Esophagus muscularis mucosa (tissue), 4 donors: ENCODE data around the gene HLA-F. TPM values are rescaled to one million over a fixed set of nuclear protein-coding genes. Genes with fewer than 3 reads are reported as not detected.

Experiments
- DNase-seq: peaks from one replicate; pipeline ENCODE4 v3.0.0-alpha.2; 2017; ENCODE audit errors: extremely low spot score
- H3K27ac ChIP-seq, 4 donors: fragments of 200-600 bp; sonication (generic); replicated peaks in 1 of 4; 1 replicate in 3 of 4; 2 replicates in 1 of 4; pipeline ENCODE4 v1.5.1; 2016 to 2019; ENCODE audit warnings: mild to moderate bottlenecking in 1 of 4
- H3K27me3 ChIP-seq, 4 donors: fragments of 200-600 bp; sonication (generic); one replicate each; pipeline versions ENCODE4 v1.5.1 to v1.6.0; 2016 to 2019
- H3K36me3 ChIP-seq, 4 donors: fragments of 200-600 bp; sonication (generic); one replicate each; pipeline ENCODE4 v1.5.1; 2016 to 2019
- H3K4me1 ChIP-seq, 4 donors: fragments of 200-600 bp; sonication (generic); one replicate each; pipeline ENCODE4 v1.5.1; 2016 to 2019
- H3K4me3 ChIP-seq, 4 donors: fragments of 200-600 bp; sonication (generic); 1 replicate in 2 of 4; 2 replicates in 2 of 4; pipeline ENCODE4 v1.5.1; 2016 to 2019; ENCODE audit warnings: mild to moderate bottlenecking in 4 of 4, moderate library complexity in 1 of 4
- H3K9me3 ChIP-seq, 4 donors: fragments of 200-600 bp; sonication (generic); 1 replicate in 3 of 4; 2 replicates in 1 of 4; pipeline ENCODE4 v1.5.1; 2016 to 2019
- EP300 ChIP-seq: sonication (generic); formaldehyde crosslinking; IDR thresholded peaks from one replicate; pipeline ENCODE4 v1.6.1; 2017; ENCODE audit warnings: antibody characterized with exemption
- POLR2A ChIP-seq: fragments of 450-650 bp; IDR thresholded peaks from one replicate; pipeline ENCODE4 v1.6.1; 2017; ENCODE audit warnings: antibody characterized with exemption, moderate library complexity, mild to moderate bottlenecking, low read depth
- POLR2AphosphoS5 ChIP-seq, 2 donors: sonication (generic); formaldehyde crosslinking; IDR thresholded peaks; one replicate each; pipeline ENCODE4 v1.6.1; 2017; ENCODE audit warnings: antibody characterized with exemption in 2 of 2
- WGBS: methylation state at CpG from one replicate; pipeline ENCODE4 v1.1.5; 2018; 5-methylcytosine and 5-hydroxymethylcytosine counted together
- intact Hi-C: fragments of 100-400 bp; cut with DNase I; formaldehyde crosslinking; loops from one replicate; pipeline ENCODE4 v1.15.1; 2023
- total RNA-seq, 4 donors: library from RNA; depleted of rRNA; stranded (reverse); fragments of >200 nt; gene quantifications; one replicate each; pipeline versions ENCODE4 v1.1.0 to v1.2.1, GENCODE V29; 2016
- TF ChIP-seq, protein P1 (sequence below), 3 experiments: fragments of 200-600 bp in 2 of 3; fragments of 450-650 bp in 1 of 3; sonication (generic) in 2 of 3; IDR thresholded peaks; one replicate each; pipeline ENCODE4 v1.5.1; 2017 to 2019; ENCODE audit warnings: antibody characterized with exemption in 3 of 3, mild to moderate bottlenecking in 2 of 3, moderate library complexity in 1 of 3

The HLA-F gene
- total RNA-seq, 4 donors from 2014 or later, result 36.1 to 69.6 (median 52.8) TPM

DNA sequence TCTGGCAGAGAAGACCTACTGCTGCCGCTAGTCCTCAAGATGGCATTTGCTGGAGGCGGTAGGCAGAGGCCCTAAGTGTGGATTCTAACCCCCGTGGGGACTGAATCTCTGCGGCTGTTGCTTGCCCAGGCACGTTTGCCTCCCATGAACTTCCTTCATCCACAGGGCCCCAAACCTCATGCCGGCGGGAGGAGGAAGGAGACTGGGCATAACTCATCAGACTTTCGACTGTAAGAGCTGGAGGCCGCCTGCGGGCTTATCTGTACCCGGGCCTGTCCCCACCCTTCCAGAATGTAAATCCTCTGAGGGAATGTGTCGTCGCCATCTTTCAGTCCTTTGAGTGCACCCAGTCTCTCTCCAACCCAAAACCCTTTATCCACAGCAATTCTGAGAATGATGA is 43.3 kb upstream of the HLA-F start:
- Histone ChIP-seq H3K27me3 (peaks cover 0 to 11% (median 0%) of the 10 kb centered on the region in 4 donors), H3K9me3 (no peaks in the 10 kb centered on the region), H3K4me1 (peaks cover 0 to 11% (median 0%) of the 10 kb centered on the region in 4 donors), H3K36me3 (no peaks in the 10 kb centered on the region), H3K27ac (no peak overlapping the region), H3K4me3 (peak overlapping the region in 1 of 4 donors; percentile 33)
- intact Hi-C loops, result no loop called here
- TF ChIP-seq, protein P1, sequence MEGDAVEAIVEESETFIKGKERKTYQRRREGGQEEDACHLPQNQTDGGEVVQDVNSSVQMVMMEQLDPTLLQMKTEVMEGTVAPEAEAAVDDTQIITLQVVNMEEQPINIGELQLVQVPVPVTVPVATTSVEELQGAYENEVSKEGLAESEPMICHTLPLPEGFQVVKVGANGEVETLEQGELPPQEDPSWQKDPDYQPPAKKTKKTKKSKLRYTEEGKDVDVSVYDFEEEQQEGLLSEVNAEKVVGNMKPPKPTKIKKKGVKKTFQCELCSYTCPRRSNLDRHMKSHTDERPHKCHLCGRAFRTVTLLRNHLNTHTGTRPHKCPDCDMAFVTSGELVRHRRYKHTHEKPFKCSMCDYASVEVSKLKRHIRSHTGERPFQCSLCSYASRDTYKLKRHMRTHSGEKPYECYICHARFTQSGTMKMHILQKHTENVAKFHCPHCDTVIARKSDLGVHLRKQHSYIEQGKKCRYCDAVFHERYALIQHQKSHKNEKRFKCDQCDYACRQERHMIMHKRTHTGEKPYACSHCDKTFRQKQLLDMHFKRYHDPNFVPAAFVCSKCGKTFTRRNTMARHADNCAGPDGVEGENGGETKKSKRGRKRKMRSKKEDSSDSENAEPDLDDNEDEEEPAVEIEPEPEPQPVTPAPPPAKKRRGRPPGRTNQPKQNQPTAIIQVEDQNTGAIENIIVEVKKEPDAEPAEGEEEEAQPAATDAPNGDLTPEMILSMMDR (IDR thresholded peaks at IDR 0.05), result no peak
- no peak for TF ChIP-seq EP300
- TF ChIP-seq POLR2A, result no peak
- no peak for TF ChIP-seq POLR2AphosphoS5 (IDR thresholded peaks at IDR 0.05)
- 88% methylated on average over 13 of the region's 13 CpGs for WGBS
- DNase-seq, result no peak

DNA sequence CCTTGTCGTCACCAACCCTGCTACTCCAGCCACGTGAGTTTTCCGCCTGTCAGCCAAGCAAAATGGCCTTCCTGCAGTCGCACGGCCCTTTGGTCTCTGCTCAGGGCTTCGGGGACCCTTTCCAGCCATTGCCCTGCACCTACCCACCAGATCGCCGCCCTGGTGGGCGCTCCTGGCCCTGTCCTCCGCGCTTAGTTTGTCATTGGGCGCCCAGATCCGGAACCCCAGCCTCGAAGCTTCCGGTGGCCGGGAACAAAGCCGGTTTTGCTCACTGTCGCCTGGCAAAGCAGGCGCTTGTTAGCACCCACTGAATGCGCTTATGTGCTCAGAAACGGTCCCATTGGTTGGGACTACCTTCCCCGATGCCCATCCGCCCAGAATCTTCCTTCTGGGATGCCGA is 42.8 kb upstream of the HLA-F start:
- peak overlapping the region in 2 of 4 donors; percentile 33 to 49 for H3K4me3 ChIP-seq

GRCh38 chr6:29680904-29681303 is 42.3 kb upstream of the HLA-F start, which contains the start of gene ZFP57:
TSS of gene ZFP57 (minus strand) at chr6:29681152. CDS start at chr6:29677003, 4,149 bp downstream.
- intact Hi-C loops, result no loop called here
- no peak for DNase-seq

More for the DNA sequence above, 42.8 kb upstream of the HLA-F start:
- H3K27me3 ChIP-seq, result peaks cover 0 to 11% (median 0%) of the 10 kb centered on the region in 4 donors
- H3K4me1 ChIP-seq, result peaks cover 0 to 11% (median 0%) of the 10 kb centered on the region in 4 donors
- H3K9me3 ChIP-seq, result no peaks in the 10 kb centered on the region
- intact Hi-C loops, result no loop called here
- H3K36me3 ChIP-seq, result no peaks in the 10 kb centered on the region
- no peak overlapping the region for H3K27ac ChIP-seq
- 92% methylated on average over 24 of the region's 24 CpGs for WGBS
- no peak for DNase-seq
- TF ChIP-seq, protein P1 (IDR thresholded peaks at IDR 0.05), result no peak
- TF ChIP-seq POLR2AphosphoS5 (IDR thresholded peaks at IDR 0.05), result no peak
- no peak for TF ChIP-seq POLR2A
- no peak for TF ChIP-seq EP300

GRCh38 chr6:29681811-29682210 is 41.4 kb upstream of the HLA-F start:
- H3K27ac ChIP-seq, result no peak overlapping the region
- peaks cover 0 to 11% (median 0%) of the 10 kb centered on the region in 4 donors for H3K27me3 ChIP-seq
- no peak for TF ChIP-seq POLR2AphosphoS5 (IDR thresholded peaks at IDR 0.05)
- no peak for TF ChIP-seq EP300
- no peak for TF ChIP-seq POLR2A
- TF ChIP-seq, protein P1 (IDR thresholded peaks at IDR 0.05), result no peak
- no peaks in the 10 kb centered on the region for H3K36me3 ChIP-seq
- 90% methylated on average over 8 of the region's 8 CpGs for WGBS
- no peaks in the 10 kb centered on the region for H3K9me3 ChIP-seq
- intact Hi-C loops, result no loop called here
- H3K4me1 ChIP-seq, result peaks cover 0 to 7% (median 0%) of the 10 kb centered on the region in 4 donors
- H3K4me3 ChIP-seq, result no peak overlapping the region
- no peak for DNase-seq

More at GRCh38 chr6:29680904-29681303, 42.3 kb upstream of the HLA-F start, which contains the start of gene ZFP57:
- no peak for TF ChIP-seq EP300
- TF ChIP-seq, protein P1 (IDR thresholded peaks at IDR 0.05), result no peak
- no peak for TF ChIP-seq POLR2AphosphoS5 (IDR thresholded peaks at IDR 0.05)
- no peak for TF ChIP-seq POLR2A
- peak within 1 kb of the TSS in 2 of 4 donors; percentile 33 to 49 for H3K4me3 ChIP-seq
- H3K4me1 ChIP-seq, result peaks cover 0 to 11% (median 0%) of the 10 kb centered on the region in 4 donors
- no peaks in the 10 kb centered on the region for H3K9me3 ChIP-seq
- H3K27ac ChIP-seq, result no peak within 1 kb of the TSS
- peaks cover 0 to 11% (median 0%) of the 10 kb centered on the region in 4 donors for H3K27me3 ChIP-seq
- no peaks in the 10 kb centered on the region for H3K36me3 ChIP-seq
- 91% methylated on average over 31 of the region's 31 CpGs for WGBS
